ENCODE measurements around the gene METTL1.

METTL1 gene

GRCh38 chr12:57739914-57740538 is 31.9 kb downstream of the METTL1 start:
- Histone ChIP-seq H3K79me1 (ENCODE audit: low read depth, low read length) (no peaks in the 10 kb centered on the region), H3K27me3 (ENCODE audit: control insufficient read depth in 3 of 3, insufficient read depth in 3 of 3, low read depth in 1 of 3, low read length in 3 of 3) (peaks cover 3 to 64% (median 26%) of the 10 kb centered on the region in 3 experiments), H3K4me3 (ENCODE audit: low read length in 2 of 2) (no peak overlapping the region), H3K4me1 (ENCODE audit: control insufficient read depth in 2 of 2, insufficient read depth in 1 of 2, low read depth in 1 of 2, low read length in 2 of 2) (peaks cover 18 to 36% of the 10 kb centered on the region in 2 donors), H2BK12ac (ENCODE audit: low read length) (no peak overlapping the region), H3K4me2 (ENCODE audit: insufficient read depth, low read length, poor library complexity, severe bottlenecking) (no peak overlapping the region), H2BK5ac (ENCODE audit: low read length) (no peak overlapping the region), H3K18ac (ENCODE audit: low read length) (no peak overlapping the region), H2BK15ac (ENCODE audit: low read length) (no peak overlapping the region), H2AFZ (ENCODE audit: low read length) (peak overlapping the region; percentile 86), H3K14ac (ENCODE audit: low read length) (no peak overlapping the region), H2BK120ac (ENCODE audit: low read depth, low read length) (no peak overlapping the region), H3K27ac (replicated peaks; ENCODE audit: low read length) (no peak overlapping the region), H4K91ac (ENCODE audit: low read depth, low read length, poor library complexity) (no peak overlapping the region), H3K9ac (ENCODE audit: low read depth, low read length, poor library complexity) (no peak overlapping the region), H3K36me3 (replicated peaks in 1 of 2; ENCODE audit: control insufficient read depth in 2 of 2, insufficient read depth in 2 of 2, low read length in 2 of 2) (no peaks in the 10 kb centered on the region), H3K9me3 (replicated peaks in 1 of 2; ENCODE audit: control insufficient read depth in 2 of 2, insufficient read depth in 1 of 2, low read depth in 1 of 2, low read length in 2 of 2) (peaks cover 0 to 4% of the 10 kb centered on the region in 2 donors), H4K8ac (ENCODE audit: low read depth, low read length) (no peak overlapping the region), H3K4ac (ENCODE audit: low read length) (no peak overlapping the region), H2AK5ac (ENCODE audit: low read depth, low read length) (peak overlapping the region; percentile 20), H3K23ac (ENCODE audit: low read depth, low read length, poor library complexity) (no peak overlapping the region)
- DNase-seq (ENCODE audit: low spot score), result no peak
- no CpG with 5 or more reads among the region's 10 CpGs for WGBS, 2 donors (ENCODE audit: extremely low coverage in 2 of 2, insufficient read length in 2 of 2, insufficient replicate concordance in 1 of 2)

- WGBS, 2 donors (ENCODE audit: extremely low coverage in 2 of 2, insufficient read length in 2 of 2, insufficient replicate concordance in 1 of 2), result no CpG with 5 or more reads among the region's 7 CpGs
- Histone ChIP-seq H3K4me3 (ENCODE audit: low read length in 2 of 2) (peak overlapping the region in 1 of 2 donors; percentile 66), H3K27me3 (ENCODE audit: control insufficient read depth in 3 of 3, insufficient read depth in 3 of 3, low read depth in 1 of 3, low read length in 3 of 3) (peaks cover 3 to 71% (median 26%) of the 10 kb centered on the region in 3 experiments)
Observed at GRCh38 chr12:57739387-57739786, 32.5 kb downstream of the METTL1 start.

GRCh38 chr12:57738661-57739237 is 33.2 kb downstream of the METTL1 start, which contains the start of gene AGAP2:
Gene AGAP2 (minus strand): TSS chr12:57738742. CDS start chr12:57738246, 496 bp downstream.
- H3K23ac ChIP-seq (ENCODE audit: low read depth, low read length, poor library complexity), result peak within 1 kb of the TSS; percentile 53
- no peak within 1 kb of the TSS for H4K91ac ChIP-seq (ENCODE audit: low read depth, low read length, poor library complexity)
- no peak within 1 kb of the TSS for H3K27ac ChIP-seq (replicated peaks; ENCODE audit: low read length)
- H3K4ac ChIP-seq (ENCODE audit: low read length), result peak within 1 kb of the TSS; percentile 19
- H3K9me3 ChIP-seq (replicated peaks in 1 of 2; ENCODE audit: control insufficient read depth in 2 of 2, insufficient read depth in 1 of 2, low read depth in 1 of 2, low read length in 2 of 2), result peaks cover 0 to 4% of the 10 kb centered on the region in 2 donors
- H3K9ac ChIP-seq (ENCODE audit: low read depth, low read length, poor library complexity), result peak within 1 kb of the TSS; percentile 65
- H2AK5ac ChIP-seq (ENCODE audit: low read depth, low read length), result peak within 1 kb of the TSS; percentile 48
- H3K14ac ChIP-seq (ENCODE audit: low read length), result no peak within 1 kb of the TSS
- peak within 1 kb of the TSS; percentile 91 for H3K18ac ChIP-seq (ENCODE audit: low read length)
- WGBS, 2 donors (ENCODE audit: extremely low coverage in 2 of 2, insufficient read length in 2 of 2, insufficient replicate concordance in 1 of 2), result no CpG with 5 or more reads among the region's 36 CpGs
- H2BK12ac ChIP-seq (ENCODE audit: low read length), result peak within 1 kb of the TSS; percentile 2
- peak within 1 kb of the TSS; percentile 92 for H3K4me2 ChIP-seq (ENCODE audit: insufficient read depth, low read length, poor library complexity, severe bottlenecking)
- H3K36me3 ChIP-seq (replicated peaks in 1 of 2; ENCODE audit: control insufficient read depth in 2 of 2, insufficient read depth in 2 of 2, low read length in 2 of 2), result peaks cover 0 to 5% of the 10 kb centered on the region in 2 donors
- peak within 1 kb of the TSS; percentile 86 for H2AFZ ChIP-seq (ENCODE audit: low read length)
- no peaks in the 10 kb centered on the region for H3K79me1 ChIP-seq (ENCODE audit: low read depth, low read length)
- no peak for DNase-seq (ENCODE audit: low spot score)
- H3K27me3 ChIP-seq (ENCODE audit: control insufficient read depth in 3 of 3, insufficient read depth in 3 of 3, low read depth in 1 of 3, low read length in 3 of 3), result peaks cover 3 to 77% (median 26%) of the 10 kb centered on the region in 3 experiments
- H3K4me3 ChIP-seq (ENCODE audit: low read length in 2 of 2), result peak within 1 kb of the TSS; percentile 66 to 81
- H2BK120ac ChIP-seq (ENCODE audit: low read depth, low read length), result peak within 1 kb of the TSS; percentile 27
- no peak within 1 kb of the TSS for H2BK15ac ChIP-seq (ENCODE audit: low read length)
- peaks cover 18 to 34% of the 10 kb centered on the region in 2 donors for H3K4me1 ChIP-seq (ENCODE audit: control insufficient read depth in 2 of 2, insufficient read depth in 1 of 2, low read depth in 1 of 2, low read length in 2 of 2)
- peak within 1 kb of the TSS; percentile 68 for H4K8ac ChIP-seq (ENCODE audit: low read depth, low read length)
- no peak within 1 kb of the TSS for H2BK5ac ChIP-seq (ENCODE audit: low read length)

More at GRCh38 chr12:57739387-57739786, 32.5 kb downstream of the METTL1 start:
- Histone ChIP-seq H3K4me1 (ENCODE audit: control insufficient read depth in 2 of 2, insufficient read depth in 1 of 2, low read depth in 1 of 2, low read length in 2 of 2) (peaks cover 18 to 36% of the 10 kb centered on the region in 2 donors), H2AFZ (ENCODE audit: low read length) (peak overlapping the region; percentile 86), H3K23ac (ENCODE audit: low read depth, low read length, poor library complexity) (peak overlapping the region; percentile 8), H3K9ac (ENCODE audit: low read depth, low read length, poor library complexity) (no peak overlapping the region), H3K36me3 (replicated peaks in 1 of 2; ENCODE audit: control insufficient read depth in 2 of 2, insufficient read depth in 2 of 2, low read length in 2 of 2) (no peaks in the 10 kb centered on the region), H4K91ac (ENCODE audit: low read depth, low read length, poor library complexity) (no peak overlapping the region), H4K8ac (ENCODE audit: low read depth, low read length) (peak overlapping the region; percentile 68), H3K4me2 (ENCODE audit: insufficient read depth, low read length, poor library complexity, severe bottlenecking) (no peak overlapping the region), H2BK12ac (ENCODE audit: low read length) (peak overlapping the region; percentile 2), H3K9me3 (replicated peaks in 1 of 2; ENCODE audit: control insufficient read depth in 2 of 2, insufficient read depth in 1 of 2, low read depth in 1 of 2, low read length in 2 of 2) (peaks cover 0 to 4% of the 10 kb centered on the region in 2 donors), H3K4ac (ENCODE audit: low read length) (peak overlapping the region; percentile 19), H2AK5ac (ENCODE audit: low read depth, low read length) (peak overlapping the region; percentile 48), H3K14ac (ENCODE audit: low read length) (no peak overlapping the region), H3K27ac (replicated peaks; ENCODE audit: low read length) (no peak overlapping the region), H2BK120ac (ENCODE audit: low read depth, low read length) (peak overlapping the region; percentile 27), H2BK15ac (ENCODE audit: low read length) (no peak overlapping the region), H3K18ac (ENCODE audit: low read length) (peak overlapping the region; percentile 50), H2BK5ac (ENCODE audit: low read length) (no peak overlapping the region), H3K79me1 (ENCODE audit: low read depth, low read length) (no peaks in the 10 kb centered on the region)
- DNase-seq (ENCODE audit: low spot score), result no peak
